ENCODE results near the gene DAB2IP.

GRCh38 chr9:121813519-121814210 lies 162.2 kb downstream of the DAB2IP start:
- TF ChIP-seq CTCF (IDR thresholded peaks at IDR 0.05; ENCODE audit: low read depth, low read length, poor library complexity, severe bottlenecking) (no peak), EZH2phosphoT487 (IDR thresholded peaks at IDR 0.05; ENCODE audit: borderline replicate concordance, low read length) (no peak)
